Parathyroid adenoma (tissue), 2 donors: Measurements from ENCODE around the gene CAMTA1.

Experiments used
- H2AFZ ChIP-seq: fragments of 300-600 bp; sonication (generic); one replicate; pipeline ENCODE4 v1.7.0; 2017; ENCODE audit warnings: antibody characterized with exemption, mild to moderate bottlenecking
- H3K27ac ChIP-seq: fragments of 300-600 bp; sonication (generic); one replicate; pipeline ENCODE4 v1.7.0; 2017
- H3K27me3 ChIP-seq: fragments of 300-600 bp; sonication (generic); one replicate; pipeline ENCODE4 v1.7.0; 2017; ENCODE audit warnings: low read length; ENCODE audit not compliant: control insufficient read depth, insufficient read depth
- H3K36me3 ChIP-seq: fragments of 300-600 bp; sonication (generic); one replicate; pipeline ENCODE4 v1.7.0; 2017; ENCODE audit warnings: low read length; ENCODE audit not compliant: control insufficient read depth, insufficient read depth
- H3K4me1 ChIP-seq: fragments of 300-600 bp; sonication (generic); one replicate; pipeline ENCODE4 v1.7.0; 2017; ENCODE audit warnings: control low read depth
- H3K4me2 ChIP-seq: fragments of 300-600 bp; sonication (generic); one replicate; pipeline ENCODE4 v1.7.0; 2017; ENCODE audit warnings: low read length
- H3K4me3 ChIP-seq: fragments of 300-600 bp; sonication (generic); one replicate; pipeline ENCODE4 v1.7.0; 2017; ENCODE audit warnings: low read depth, low read length
- H3K79me2 ChIP-seq: fragments of 300-600 bp; sonication (generic); one replicate; pipeline ENCODE4 v1.7.0; 2017; ENCODE audit warnings: control low read depth
- H3K9ac ChIP-seq: fragments of 300-600 bp; sonication (generic); one replicate; pipeline ENCODE4 v1.7.0; 2017; ENCODE audit warnings: mild to moderate bottlenecking
- H3K9me3 ChIP-seq: fragments of 300-600 bp; sonication (generic); one replicate; pipeline ENCODE4 v1.7.0; 2017; ENCODE audit warnings: low read length; ENCODE audit not compliant: control insufficient read depth
- TF ChIP-seq, protein P1 (sequence below): fragments of 300-600 bp; sonication (generic); IDR thresholded peaks from one replicate; pipeline ENCODE4 v1.7.0; 2017; ENCODE audit warnings: antibody characterized with exemption, mild to moderate bottlenecking
- donor health status: primary hyperparathyroidism.

CAMTA1 gene

DNA sequence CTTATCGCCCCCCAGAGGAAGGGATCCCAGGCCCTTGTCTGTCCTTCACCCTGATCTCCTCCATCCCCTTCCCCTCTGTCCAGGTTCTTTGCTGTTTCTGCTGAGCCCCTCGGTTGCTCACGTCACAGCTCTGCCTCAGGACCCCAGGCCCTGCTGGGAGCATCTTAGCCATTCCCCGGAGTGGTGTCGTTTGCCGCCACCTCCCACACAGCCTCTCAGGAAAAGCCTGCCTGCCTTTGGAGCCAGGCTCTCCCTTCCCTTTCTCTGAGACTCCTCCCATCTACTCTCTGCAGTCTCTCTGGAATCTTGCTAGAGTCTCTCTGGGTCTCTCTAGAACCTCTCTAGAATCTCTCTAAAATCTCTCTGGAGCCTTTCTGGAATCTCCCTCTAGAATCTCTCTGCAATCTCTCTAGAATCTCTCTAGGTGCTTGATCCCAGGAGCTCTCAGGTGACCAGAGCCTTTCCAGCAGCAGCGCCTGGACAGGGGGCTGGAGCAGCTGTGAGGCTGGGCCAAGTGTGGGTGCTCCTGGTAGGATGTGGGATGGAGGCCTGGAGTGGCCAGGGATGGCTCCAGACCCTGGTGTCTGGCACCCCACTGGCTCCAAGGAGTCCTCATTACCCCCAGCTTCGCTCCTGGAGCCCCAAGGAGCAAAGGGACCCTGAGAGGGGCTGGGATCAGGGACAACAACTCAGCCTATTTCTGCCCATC lies 702.7 kb downstream of the CAMTA1 start:
- H3K9ac ChIP-seq: no peak overlapping the region
- TF ChIP-seq, protein P1, sequence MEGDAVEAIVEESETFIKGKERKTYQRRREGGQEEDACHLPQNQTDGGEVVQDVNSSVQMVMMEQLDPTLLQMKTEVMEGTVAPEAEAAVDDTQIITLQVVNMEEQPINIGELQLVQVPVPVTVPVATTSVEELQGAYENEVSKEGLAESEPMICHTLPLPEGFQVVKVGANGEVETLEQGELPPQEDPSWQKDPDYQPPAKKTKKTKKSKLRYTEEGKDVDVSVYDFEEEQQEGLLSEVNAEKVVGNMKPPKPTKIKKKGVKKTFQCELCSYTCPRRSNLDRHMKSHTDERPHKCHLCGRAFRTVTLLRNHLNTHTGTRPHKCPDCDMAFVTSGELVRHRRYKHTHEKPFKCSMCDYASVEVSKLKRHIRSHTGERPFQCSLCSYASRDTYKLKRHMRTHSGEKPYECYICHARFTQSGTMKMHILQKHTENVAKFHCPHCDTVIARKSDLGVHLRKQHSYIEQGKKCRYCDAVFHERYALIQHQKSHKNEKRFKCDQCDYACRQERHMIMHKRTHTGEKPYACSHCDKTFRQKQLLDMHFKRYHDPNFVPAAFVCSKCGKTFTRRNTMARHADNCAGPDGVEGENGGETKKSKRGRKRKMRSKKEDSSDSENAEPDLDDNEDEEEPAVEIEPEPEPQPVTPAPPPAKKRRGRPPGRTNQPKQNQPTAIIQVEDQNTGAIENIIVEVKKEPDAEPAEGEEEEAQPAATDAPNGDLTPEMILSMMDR: no peak
- H3K4me1 ChIP-seq: no peaks in the 10 kb centered on the region
- H3K9me3 ChIP-seq: no peaks in the 10 kb centered on the region
- H3K79me2 ChIP-seq: no peaks in the 10 kb centered on the region
- H3K4me2 ChIP-seq: no peak overlapping the region
- H3K27me3 ChIP-seq: no peaks in the 10 kb centered on the region
- H3K27ac ChIP-seq: no peak overlapping the region
- H3K36me3 ChIP-seq: no peaks in the 10 kb centered on the region
- H3K4me3 ChIP-seq: no peak overlapping the region
- no peak overlapping the region for H2AFZ ChIP-seq

DNA sequence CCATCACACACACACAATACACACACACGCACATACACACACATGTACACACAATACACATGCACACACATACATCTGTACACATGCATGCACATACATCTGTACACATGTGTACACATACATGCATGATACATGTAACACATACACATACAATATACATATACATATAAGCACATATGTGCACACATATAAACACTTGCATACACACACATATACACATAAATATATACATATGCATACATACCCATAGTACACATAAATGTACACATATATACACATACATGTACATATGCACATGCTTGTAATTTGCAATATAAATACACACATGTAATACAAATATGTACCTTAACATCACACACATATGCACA lies 703.2 kb downstream of the CAMTA1 start:
- Histone ChIP-seq H3K4me1 (no peaks in the 10 kb centered on the region), H3K9ac (no peak overlapping the region), H3K4me3 (no peak overlapping the region), H3K27ac (no peak overlapping the region), H3K4me2 (no peak overlapping the region), H2AFZ (no peak overlapping the region), H3K9me3 (no peaks in the 10 kb centered on the region), H3K36me3 (no peaks in the 10 kb centered on the region), H3K79me2 (no peaks in the 10 kb centered on the region), H3K27me3 (no peaks in the 10 kb centered on the region)
- TF ChIP-seq, protein P1: no peak

DNA sequence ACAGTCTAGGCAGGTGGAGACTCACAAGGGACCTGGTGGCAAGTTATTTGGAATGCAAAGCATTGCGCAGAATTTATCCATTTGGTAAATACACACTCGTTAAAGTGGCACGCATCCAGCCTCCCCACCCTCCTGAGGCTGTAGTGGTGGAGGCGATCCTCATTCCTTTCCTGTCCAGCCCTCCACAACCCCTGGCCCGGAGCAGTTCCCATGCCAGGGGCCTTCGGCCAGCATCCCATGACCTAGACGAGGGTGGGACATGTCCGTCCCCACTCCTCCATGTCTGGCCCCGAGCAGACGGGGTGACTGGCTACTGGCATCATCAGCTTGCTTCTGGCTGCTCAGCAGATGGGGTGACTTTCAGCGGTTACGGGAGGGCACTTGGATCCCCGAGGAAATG lies 704.3 kb downstream of the CAMTA1 start:
- H3K27ac ChIP-seq: no peak overlapping the region
- H3K27me3 ChIP-seq: no peaks in the 10 kb centered on the region

DNA sequence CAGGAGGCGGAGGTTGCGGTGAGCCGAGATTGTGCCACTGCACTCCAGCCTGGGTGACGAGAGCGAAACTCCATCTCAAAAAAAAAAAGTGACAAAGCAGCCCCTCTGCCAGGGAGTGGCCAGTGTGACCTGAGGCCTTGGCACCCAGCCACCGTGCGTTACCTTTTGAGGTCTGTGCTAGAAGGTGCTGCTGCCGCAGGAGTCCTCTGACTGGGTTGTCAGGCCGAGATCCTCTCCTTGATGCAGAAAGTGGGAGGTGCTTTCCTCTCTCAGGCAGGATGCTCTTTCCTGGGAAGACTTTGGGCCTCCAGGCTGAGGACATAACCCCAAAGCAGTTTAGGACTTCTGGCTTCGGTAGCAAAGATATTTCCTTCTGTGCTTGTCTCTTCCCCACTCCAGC lies 705.3 kb downstream of the CAMTA1 start:
- Histone ChIP-seq H2AFZ (no peak overlapping the region), H3K79me2 (no peaks in the 10 kb centered on the region), H3K9me3 (no peaks in the 10 kb centered on the region), H3K36me3 (no peaks in the 10 kb centered on the region), H3K27me3 (no peaks in the 10 kb centered on the region), H3K9ac (no peak overlapping the region), H3K4me2 (no peak overlapping the region), H3K4me3 (no peak overlapping the region), H3K4me1 (no peaks in the 10 kb centered on the region), H3K27ac (no peak overlapping the region)
- TF ChIP-seq, protein P1: no peak

More for the DNA sequence above, 704.3 kb downstream of the CAMTA1 start:
- no peak overlapping the region for H3K4me3 ChIP-seq
- H3K4me2 ChIP-seq: no peak overlapping the region
- no peaks in the 10 kb centered on the region for H3K79me2 ChIP-seq
- H2AFZ ChIP-seq: no peak overlapping the region
- TF ChIP-seq, protein P1: no peak
- H3K9me3 ChIP-seq: no peaks in the 10 kb centered on the region
- no peak overlapping the region for H3K9ac ChIP-seq
- no peaks in the 10 kb centered on the region for H3K36me3 ChIP-seq
- no peaks in the 10 kb centered on the region for H3K4me1 ChIP-seq
